ENCODE measurements around the gene DHX57.

DHX57 gene

DNA sequence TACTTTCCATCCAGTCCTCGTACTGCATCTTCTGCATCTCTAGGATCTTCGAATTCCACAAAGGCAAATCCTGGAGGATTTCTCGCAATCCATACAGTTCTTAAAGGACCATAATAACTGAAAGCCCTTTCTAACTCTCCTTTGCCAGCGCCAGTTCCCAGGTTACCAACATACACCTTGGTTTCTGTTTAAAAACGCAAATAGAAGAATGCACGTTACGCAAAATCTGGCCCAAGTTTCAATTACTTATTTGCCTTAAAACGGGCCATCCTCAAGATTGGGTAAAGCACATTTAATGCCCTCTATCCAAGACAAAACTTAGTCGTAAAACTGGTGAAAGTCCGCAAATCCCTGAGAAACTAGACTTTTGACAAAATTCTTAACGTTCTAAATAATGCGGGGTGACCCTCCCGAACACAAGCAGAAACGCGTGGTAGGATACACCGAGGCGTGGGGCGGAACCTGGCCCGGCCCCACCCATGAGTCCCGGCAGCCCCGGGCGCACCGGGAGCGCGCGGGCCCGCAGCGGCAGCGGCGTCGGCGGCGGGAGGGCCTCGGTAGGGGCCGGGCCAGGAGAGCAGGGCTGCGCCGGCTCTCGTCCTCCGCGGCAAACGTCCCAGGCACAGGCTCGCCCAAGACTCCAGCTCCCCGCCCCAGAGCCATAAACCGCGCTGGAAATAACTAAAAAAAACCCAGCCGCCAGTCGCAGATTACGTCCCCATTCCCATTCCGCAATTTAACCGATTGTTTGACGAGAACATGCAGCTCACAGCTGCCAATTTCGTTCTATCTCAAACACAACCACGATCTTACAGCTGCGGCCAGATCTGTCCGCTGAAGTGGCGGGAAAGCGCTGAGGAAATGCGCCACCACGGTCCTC lies 125.5 kb downstream of the DHX57 start:
- DNase-seq (ENCODE audit: low spot score): peak; percentile 46

DNA sequence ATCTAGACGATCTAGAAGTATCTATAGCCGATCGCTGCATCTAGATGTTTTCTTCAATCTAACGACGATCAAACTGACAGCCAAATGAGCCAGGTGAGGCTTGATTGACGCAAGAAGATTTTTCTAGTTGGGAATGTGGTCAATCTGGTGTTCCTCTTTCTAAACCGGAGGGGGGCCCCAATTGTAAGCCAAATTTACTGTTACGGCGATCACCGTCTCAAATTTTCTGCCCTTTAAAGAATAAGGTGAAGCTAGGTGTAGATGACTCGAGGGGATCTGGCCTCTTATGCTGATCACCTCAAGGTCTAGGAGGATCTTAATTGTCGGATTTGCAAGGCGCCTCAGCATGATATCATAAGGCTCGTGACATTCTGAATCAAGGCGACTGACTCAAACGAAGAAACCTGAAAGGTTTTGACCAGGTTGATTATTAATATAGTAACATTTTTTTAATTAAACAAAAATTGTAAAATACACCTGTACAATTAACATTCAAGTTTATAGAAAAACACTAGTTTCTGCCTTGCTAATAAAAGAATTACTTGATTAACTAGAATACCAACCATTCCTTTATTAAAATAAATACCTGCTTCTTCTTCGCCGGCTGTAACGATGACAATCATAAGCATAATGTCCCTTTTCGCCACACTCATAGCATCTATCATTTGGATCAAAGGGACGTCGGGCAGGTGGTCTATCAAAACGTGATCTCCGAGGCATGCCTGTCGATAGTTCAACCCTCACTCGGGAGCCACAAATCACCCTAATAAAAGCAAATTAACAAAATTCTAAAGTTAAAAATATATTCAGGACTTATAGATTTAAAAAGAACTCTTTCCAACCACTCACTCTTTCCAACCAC lies 126.6 kb downstream of the DHX57 start:
- DNase-seq (ENCODE audit: low spot score): no peak

DNA sequence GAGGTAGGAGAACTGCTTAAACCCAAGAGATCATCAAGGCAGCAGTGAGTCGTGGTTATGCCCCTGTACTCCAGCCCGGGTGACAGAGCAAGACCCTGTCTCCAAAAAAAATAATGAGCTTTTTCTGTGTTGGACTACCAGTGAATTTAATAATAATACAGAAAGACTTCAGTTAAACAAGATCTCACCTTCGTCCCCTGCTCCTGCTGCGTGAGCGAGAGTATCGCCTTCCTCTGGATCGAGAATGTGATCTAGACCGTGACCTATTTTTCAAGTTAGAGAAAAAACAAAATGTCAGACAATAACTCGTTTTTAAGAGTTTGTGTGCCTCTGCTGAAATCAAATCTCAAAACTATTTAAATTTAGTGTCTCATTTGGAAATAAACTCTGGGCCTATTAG lies 127.3 kb downstream of the DHX57 start:
- no peak for DNase-seq (ENCODE audit: low spot score)

DNA sequence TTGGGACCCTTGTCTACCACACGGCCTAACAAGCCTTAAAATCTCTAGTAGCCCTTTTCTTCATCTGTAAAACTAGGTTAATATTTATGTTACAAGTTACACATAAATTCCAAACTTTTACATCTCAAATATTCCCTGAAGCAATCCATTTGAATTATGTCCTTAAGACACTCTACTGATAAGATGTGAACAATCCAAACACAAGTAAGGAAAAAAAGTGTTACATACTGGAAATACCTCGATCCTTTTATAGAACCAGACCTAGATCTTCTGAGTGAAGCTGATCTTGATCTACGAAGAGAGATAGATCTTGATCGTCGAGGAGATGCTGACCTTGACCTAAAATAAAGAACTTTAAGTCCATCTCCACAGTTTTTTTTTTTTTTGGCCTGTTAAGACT lies 127.9 kb downstream of the DHX57 start:
- DNase-seq (ENCODE audit: low spot score): no peak
